HepG2 (cell line): ENCODE results near the gene UVSSA. TPM values are rescaled to one million over a fixed set of nuclear protein-coding genes. Genes with fewer than 3 reads are reported as not detected.

ENCODE experiments used
- CBX5 ChIP-seq: sonication (generic); formaldehyde crosslinking; IDR thresholded peaks from 2 replicates; pipeline ENCODE4 v1.4.0; 2020; ENCODE audit warnings: missing genetic modification reagents, borderline replicate concordance
- FOXO4 ChIP-seq: sonication (generic); formaldehyde crosslinking; conservative IDR thresholded peaks from 2 replicates; pipeline ENCODE4 v1.8.1; 2023; ENCODE audit warnings: missing genetic modification reagents
- HDAC6 ChIP-seq: fragments of 200-600 bp; sonication (generic); IDR thresholded peaks from 2 replicates; pipeline ENCODE4 v1.7.0; 2017; ENCODE audit warnings: mild to moderate bottlenecking, antibody characterized with exemption, low read length, low read depth
- JUND ChIP-seq: sonication (generic); formaldehyde crosslinking; IDR thresholded peaks from 2 replicates; pipeline ENCODE4 v1.8.0; 2022; ENCODE audit warnings: mild to moderate bottlenecking, missing genetic modification reagents
- KMT2A ChIP-seq: sonication (generic); formaldehyde crosslinking; IDR thresholded peaks from 2 replicates; pipeline ENCODE4 v1.4.0; 2020; ENCODE audit warnings: missing genetic modification reagents
- MAFF ChIP-seq: IDR thresholded peaks from 2 replicates; pipeline ENCODE4 v1.6.1; 2011; ENCODE audit warnings: low read depth, low read length, improper control_type of control experiment
- MTF2 ChIP-seq: sonication (generic); formaldehyde crosslinking; IDR thresholded peaks from 2 replicates; pipeline ENCODE4 v1.5.0; 2020; ENCODE audit warnings: missing genetic modification reagents, borderline replicate concordance
- MYNN ChIP-seq: sonication (generic); formaldehyde crosslinking; IDR thresholded peaks from 2 replicates; pipeline ENCODE4 v1.4.0; 2020; ENCODE audit warnings: mild to moderate bottlenecking, low read depth, missing genetic modification reagents
- NPAS2 ChIP-seq: sonication (generic); formaldehyde crosslinking; IDR thresholded peaks from 2 replicates; pipeline ENCODE4 v1.8.0; 2022; ENCODE audit warnings: mild to moderate bottlenecking, missing genetic modification reagents, borderline replicate concordance
- NR1H2 ChIP-seq: sonication (generic); formaldehyde crosslinking; IDR thresholded peaks from 2 replicates; pipeline ENCODE4 v1.8.1; 2022; ENCODE audit warnings: low read depth, missing genetic modification reagents, borderline replicate concordance
- POGZ ChIP-seq: sonication (generic); formaldehyde crosslinking; IDR thresholded peaks from 2 replicates; pipeline ENCODE4 v1.4.0; 2020; ENCODE audit warnings: mild to moderate bottlenecking, missing genetic modification reagents
- PRDM10 ChIP-seq: sonication (generic); formaldehyde crosslinking; IDR thresholded peaks from 2 replicates; pipeline ENCODE4 v1.4.0; 2020; ENCODE audit warnings: low read depth, missing genetic modification reagents
- SETDB1 ChIP-seq: sonication (generic); formaldehyde crosslinking; IDR thresholded peaks from 2 replicates; pipeline ENCODE4 v1.5.1; 2020; ENCODE audit warnings: missing genetic modification reagents, mild to moderate bottlenecking, borderline replicate concordance
- SIN3A ChIP-seq: IDR thresholded peaks from 2 replicates; pipeline ENCODE4 v1.6.1; 2011; ENCODE audit warnings: low read depth, mild to moderate bottlenecking, control low read depth, low read length, borderline replicate concordance
- SMYD3 ChIP-seq: sonication (generic); formaldehyde crosslinking; IDR thresholded peaks from 2 replicates; pipeline ENCODE4 v1.8.1; 2023; ENCODE audit warnings: mild to moderate bottlenecking, missing genetic modification reagents
- XBP1 ChIP-seq: sonication (generic); formaldehyde crosslinking; IDR thresholded peaks from 2 replicates; pipeline ENCODE4 v1.5.0; 2020; ENCODE audit warnings: missing genetic modification reagents
- ZBTB37 ChIP-seq: sonication (generic); formaldehyde crosslinking; IDR thresholded peaks from 2 replicates; pipeline ENCODE4 v1.4.0; 2020; ENCODE audit warnings: mild to moderate bottlenecking, missing genetic modification reagents
- ZFP91 ChIP-seq: sonication (generic); formaldehyde crosslinking; IDR thresholded peaks from 2 replicates; pipeline ENCODE4 v1.9.0; 2022; ENCODE audit warnings: missing genetic modification reagents, mild to moderate bottlenecking, borderline replicate concordance
- ZNF17 ChIP-seq: sonication (generic); formaldehyde crosslinking; IDR thresholded peaks from 2 replicates; pipeline ENCODE4 v1.5.0; 2020; ENCODE audit warnings: mild to moderate bottlenecking, missing genetic modification reagents
- ZNF232 ChIP-seq: sonication (generic); formaldehyde crosslinking; IDR thresholded peaks from 2 replicates; pipeline ENCODE4 v1.4.0; 2020; ENCODE audit warnings: missing genetic modification reagents, borderline replicate concordance
- ZNF784 ChIP-seq: sonication (generic); formaldehyde crosslinking; IDR thresholded peaks from 2 replicates; pipeline ENCODE4 v1.5.1; 2020; ENCODE audit warnings: missing genetic modification reagents, mild to moderate bottlenecking, borderline replicate concordance
- polyA plus RNA-seq, 8 experiments: library from polyadenylated mRNA; depleted of rRNA in 3 of 8; stranded (reverse) in 7 of 8; unstranded in 1 of 8; fragments of >200 nt; fragmentation: Illumina TruSeq in 4 of 8; extraction: Trizol in 4 of 8; gene quantifications; 2 replicates each; pipeline versions ENCODE4 v1.2.1 to v1.2.3, GENCODE V29; 2011 to 2016; ENCODE audit warnings: low read depth in 4 of 8, missing spikeins in 1 of 8, mixed read lengths in 1 of 8; ENCODE audit not compliant: insufficient read depth in 1 of 8
- total RNA-seq, 5 experiments: library from RNA; depleted of rRNA; stranded (reverse); fragments of >200 nt; fragmentation: Illumina TruSeq; extraction: Trizol; gene quantifications; 2 replicates each; pipeline ENCODE4 v1.2.3, GENCODE V29; 2016; ENCODE audit warnings: low read depth in 1 of 5

Gene UVSSA
- total and polyA plus RNA-seq, 2 of the 13 experiments (the other 11 are each of a cell fraction or from before 2014, with no cell fraction given): 4.6 to 8.4 TPM

- TF ChIP-seq PRDM10 (CRISPR knock-in tag) (peak; percentile 47; the same call in 1 of the 2 replicates), MYNN (CRISPR knock-in tag) (no peak), ZNF232 (CRISPR knock-in tag) (no peak), ZBTB37 (CRISPR knock-in tag) (no peak), JUND (no peak), XBP1 (no peak), ZFP91 (CRISPR knock-in tag) (peak; percentile 100), ZNF17 (CRISPR knock-in tag) (no peak), SIN3A (peak; percentile 70; the same call in 1 of the 2 replicates), SETDB1 (CRISPR knock-in tag) (no peak), MTF2 (CRISPR knock-in tag) (no peak), ZNF784 (CRISPR knock-in tag) (no peak; the same call in 1 of the 2 replicates), POGZ (CRISPR knock-in tag) (peak; percentile 76), NPAS2 (CRISPR knock-in tag) (no peak), CBX5 (CRISPR knock-in tag) (no peak; the same call in 1 of the 2 replicates), SMYD3 (CRISPR knock-in tag) (no peak), NR1H2 (CRISPR knock-in tag) (no peak), FOXO4 (CRISPR knock-in tag) (no peak), HDAC6 (no peak), KMT2A (CRISPR knock-in tag) (peak; percentile 12; the same call in 1 of the 2 replicates), MAFF (no peak)
Measured at GRCh38 chr4:1346781-1347409, at the start of gene UVSSA (continued).
